Measurements from ENCODE around the gene XPO4.

DNA sequence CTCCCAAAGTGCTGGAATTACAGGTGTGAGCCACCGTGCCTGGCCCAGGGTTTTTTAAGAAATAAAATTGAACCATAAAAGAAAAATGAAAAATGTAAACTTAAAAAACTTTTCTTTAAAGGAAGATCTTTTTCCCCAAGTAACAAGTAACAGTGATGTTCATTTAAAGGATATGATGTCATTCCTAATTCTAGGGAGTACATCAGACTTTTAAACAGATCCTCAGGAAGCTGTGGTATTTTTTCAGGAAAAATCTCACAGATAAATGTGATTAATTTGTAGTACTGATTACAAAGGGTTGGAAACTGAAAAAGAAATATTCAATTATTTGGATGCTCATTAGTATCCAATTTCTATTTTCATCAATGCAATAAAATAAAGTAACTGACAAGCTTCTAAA is 114.2 kb downstream of the XPO4 start:
- no peak for TF ChIP-seq POLR2A (IDR thresholded peaks at IDR 0.05; ENCODE audit: low read length)
- no peak for TF ChIP-seq GATA1 (IDR thresholded peaks at IDR 0.05; ENCODE audit: low read depth, low read length)

All from erythroblast (primary cell).